ENCODE measurements around the gene DTD1.

- TF ChIP-seq CTCF (IDR thresholded peaks at IDR 0.05; ENCODE audit: insufficient read depth, low read depth, low read length) (no peak), EZH2 (IDR thresholded peaks at IDR 0.05; ENCODE audit: insufficient read depth, low read length) (no peak)
These were observed 213.7 kb downstream of the DTD1 start for GRCh38 chr20:18801516-18801915.

All from astrocyte (in vitro differentiated cells and primary cell).